GM06990 (cell line): ENCODE data around the gene SLAMF7.
"Not testable (repeated sequence)": the region's sequence is repeated elsewhere in the genome, so short reads cannot be mapped to it uniquely, and the experiment has no call there.

ENCODE experiments used
- DNase-seq: peaks from one replicate; pipeline ENCODE4 v3.0.0-alpha.2; 2011; ENCODE audit not compliant: insufficient read length; ENCODE audit errors: extremely low read depth
- H3K27me3 ChIP-seq: replicated peaks from 2 replicates; pipeline ENCODE4 v1.6.0; 2011; ENCODE audit warnings: low read length; ENCODE audit not compliant: control insufficient read depth, insufficient read depth
- H3K36me3 ChIP-seq: 2 replicates; pipeline ENCODE4 v1.5.1; 2011; ENCODE audit warnings: low read length; ENCODE audit not compliant: control insufficient read depth, insufficient read depth
- H3K4me3 ChIP-seq: replicated peaks from 2 replicates; pipeline ENCODE4 v1.5.1; 2011; ENCODE audit warnings: low read depth, mild to moderate bottlenecking, control low read depth, low read length
- TF ChIP-seq, protein P1 (sequence below): IDR thresholded peaks from 2 replicates; pipeline ENCODE4 v1.5.1; 2011; ENCODE audit warnings: low read length, control low read depth, mild to moderate bottlenecking, inconsistent platforms; ENCODE audit not compliant: insufficient read depth, poor library complexity, severe bottlenecking

Gene SLAMF7

DNA sequence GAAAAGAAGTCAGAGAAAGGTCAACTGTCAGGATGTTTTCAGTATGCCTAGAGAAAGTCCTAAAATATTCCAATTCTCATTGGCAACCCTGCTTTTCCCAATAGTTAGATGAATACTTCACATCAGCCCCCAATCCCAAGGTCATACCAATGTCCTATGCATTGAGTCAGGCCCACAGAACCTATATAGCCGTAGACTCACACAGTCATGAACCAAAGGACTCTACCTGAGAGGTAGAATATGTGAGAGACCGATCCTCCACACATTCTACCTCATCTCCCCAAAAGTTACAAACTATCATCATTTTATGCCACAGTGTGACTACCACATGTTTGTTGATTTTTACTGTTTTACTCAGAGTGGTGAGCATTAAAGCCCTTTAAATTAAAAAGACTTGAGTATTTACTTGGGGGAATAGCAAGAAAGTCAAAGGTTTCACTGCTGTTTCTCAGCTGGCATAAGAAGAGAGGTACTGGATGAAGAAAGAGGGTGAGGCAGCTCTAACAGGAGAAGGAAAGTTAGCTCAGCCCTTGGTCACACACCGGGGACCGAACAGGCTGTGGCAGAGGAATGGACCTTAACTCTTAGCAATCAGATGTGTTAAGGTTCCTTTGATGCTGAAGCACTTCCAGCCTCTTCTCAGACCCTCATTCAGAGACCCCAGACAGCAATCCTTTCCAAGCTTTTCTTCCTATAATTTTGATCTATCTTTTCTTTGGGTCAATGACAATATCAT is 28.4 kb upstream of the SLAMF7 start:
- DNase-seq: no peak
- Histone ChIP-seq H3K27me3 (no peaks in the 10 kb centered on the region), H3K36me3 (peaks cover 5% of the 10 kb centered on the region), H3K4me3 (peak overlapping the region; percentile 98)
- TF ChIP-seq, protein P1, sequence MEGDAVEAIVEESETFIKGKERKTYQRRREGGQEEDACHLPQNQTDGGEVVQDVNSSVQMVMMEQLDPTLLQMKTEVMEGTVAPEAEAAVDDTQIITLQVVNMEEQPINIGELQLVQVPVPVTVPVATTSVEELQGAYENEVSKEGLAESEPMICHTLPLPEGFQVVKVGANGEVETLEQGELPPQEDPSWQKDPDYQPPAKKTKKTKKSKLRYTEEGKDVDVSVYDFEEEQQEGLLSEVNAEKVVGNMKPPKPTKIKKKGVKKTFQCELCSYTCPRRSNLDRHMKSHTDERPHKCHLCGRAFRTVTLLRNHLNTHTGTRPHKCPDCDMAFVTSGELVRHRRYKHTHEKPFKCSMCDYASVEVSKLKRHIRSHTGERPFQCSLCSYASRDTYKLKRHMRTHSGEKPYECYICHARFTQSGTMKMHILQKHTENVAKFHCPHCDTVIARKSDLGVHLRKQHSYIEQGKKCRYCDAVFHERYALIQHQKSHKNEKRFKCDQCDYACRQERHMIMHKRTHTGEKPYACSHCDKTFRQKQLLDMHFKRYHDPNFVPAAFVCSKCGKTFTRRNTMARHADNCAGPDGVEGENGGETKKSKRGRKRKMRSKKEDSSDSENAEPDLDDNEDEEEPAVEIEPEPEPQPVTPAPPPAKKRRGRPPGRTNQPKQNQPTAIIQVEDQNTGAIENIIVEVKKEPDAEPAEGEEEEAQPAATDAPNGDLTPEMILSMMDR: no peak

DNA sequence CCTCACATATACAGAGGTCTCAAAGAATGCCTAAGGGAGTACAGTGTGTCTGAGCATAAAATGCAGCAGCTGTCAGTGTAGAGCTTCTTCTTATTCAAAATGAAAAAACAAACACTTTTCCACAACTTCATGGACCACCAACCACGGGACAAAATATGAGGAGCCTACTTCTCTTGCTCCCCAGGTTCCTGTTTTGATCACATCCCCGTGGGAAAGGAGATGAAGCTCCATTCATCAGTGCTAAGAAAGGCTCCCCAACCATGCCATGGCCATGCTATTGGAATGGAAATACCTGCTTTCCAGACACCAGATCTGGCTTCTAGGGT is 27.8 kb upstream of the SLAMF7 start:
- H3K27me3 ChIP-seq: no peaks in the 10 kb centered on the region
- TF ChIP-seq, protein P1: no peak

DNA sequence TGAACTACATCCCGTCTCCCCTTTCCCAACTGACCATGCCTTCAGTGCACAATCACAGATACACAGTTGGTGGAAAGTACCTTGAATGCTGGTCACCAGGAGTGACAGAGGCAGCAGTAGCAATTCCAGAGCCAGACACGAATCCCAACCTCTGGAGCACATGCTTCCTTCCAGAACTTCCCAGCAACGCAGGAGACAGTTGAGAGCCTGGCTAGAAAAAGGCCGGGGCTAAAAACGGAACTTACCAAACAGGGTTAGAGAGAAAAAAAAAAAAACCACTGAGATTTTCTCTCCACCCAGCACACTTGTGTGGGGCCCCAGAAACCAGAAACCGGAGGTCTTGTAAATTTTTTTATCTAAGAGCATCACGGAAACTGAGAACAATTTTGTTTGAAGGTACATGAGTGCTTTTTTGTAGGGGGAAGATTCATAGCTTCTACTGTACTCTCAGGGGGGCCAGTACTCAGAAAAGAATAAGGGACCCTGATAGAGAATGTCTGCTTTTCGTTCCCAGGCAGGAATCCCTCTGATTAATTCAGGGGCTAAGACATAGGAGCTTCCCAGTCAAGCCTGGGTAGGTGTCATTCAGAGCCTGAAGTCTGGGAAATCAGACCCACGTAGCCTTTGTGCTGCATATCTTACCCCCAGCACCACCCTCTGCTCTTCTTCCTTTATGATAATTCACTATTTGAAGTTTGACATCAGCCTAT is 27.3 kb upstream of the SLAMF7 start, which contains the start of gene CD48:
Gene CD48, minus strand, starts transcription at position 221 of the 710 bp plus-strand sequence. Its CDS starts 59 bp downstream, at position 162.
- no peaks in the 10 kb centered on the region for H3K27me3 ChIP-seq
- H3K4me3 ChIP-seq: peak within 1 kb of the TSS; percentile 98
- H3K36me3 ChIP-seq: peaks cover 5% of the 10 kb centered on the region
- peak; percentile 72 for DNase-seq
- TF ChIP-seq, protein P1: no peak

More for the DNA sequence above, 27.8 kb upstream of the SLAMF7 start:
- H3K36me3 ChIP-seq: peaks cover 5% of the 10 kb centered on the region
- peak overlapping the region; percentile 98 for H3K4me3 ChIP-seq
- DNase-seq: no peak

DNA sequence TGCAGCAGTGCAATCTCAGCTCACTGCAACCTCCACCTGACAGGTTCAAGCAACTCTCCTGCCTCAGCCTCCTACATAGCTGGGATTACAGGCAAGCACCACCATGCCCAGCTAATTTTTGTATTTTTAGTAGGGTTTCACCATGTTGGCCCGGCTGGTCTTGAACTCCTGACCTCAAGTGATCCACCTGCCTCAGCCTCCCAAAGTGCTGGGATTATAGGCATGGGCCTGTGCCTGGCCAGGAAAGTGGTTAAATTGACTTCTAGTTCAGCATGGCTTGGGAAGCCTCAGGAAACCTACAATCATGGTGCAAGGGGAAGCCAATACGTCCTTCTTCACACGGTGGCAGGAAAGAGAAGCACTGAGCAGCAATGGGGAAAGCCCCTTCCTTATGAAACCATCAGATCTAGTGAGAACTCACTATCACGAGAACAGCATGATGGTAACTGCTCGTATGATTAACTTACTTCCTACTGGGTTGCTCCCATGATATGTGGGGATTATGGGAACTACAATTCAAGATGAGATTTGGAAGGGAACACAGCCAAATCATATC is 26.4 kb upstream of the SLAMF7 start:
- peak overlapping the region; percentile 98 for H3K4me3 ChIP-seq
- H3K36me3 ChIP-seq, H3K27me3 ChIP-seq: not testable (repeated sequence)
- peak; percentile 66 for DNase-seq

DNA sequence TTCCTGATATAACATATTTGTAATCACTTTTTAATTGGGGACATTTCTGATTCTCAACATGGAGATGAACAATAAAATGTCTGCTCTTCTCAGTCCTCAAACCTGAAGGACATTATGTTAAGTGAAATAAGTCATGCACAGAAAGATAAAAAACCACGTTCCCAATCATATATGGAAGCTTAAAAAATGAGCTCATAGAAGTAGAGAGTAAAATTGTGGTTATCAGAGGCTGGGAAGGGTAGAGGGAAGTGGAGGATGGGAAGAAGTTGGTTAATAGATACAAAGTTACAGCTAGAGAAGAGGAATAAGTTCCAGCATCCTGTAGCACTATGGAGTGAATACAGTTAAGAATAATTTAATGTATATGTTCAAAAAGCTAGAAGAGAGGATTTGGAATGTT is 25.9 kb upstream of the SLAMF7 start:
- TF ChIP-seq, protein P1: no peak
- no peak overlapping the region for H3K4me3 ChIP-seq
- H3K27me3 ChIP-seq: no peaks in the 10 kb centered on the region
- peaks cover 2% of the 10 kb centered on the region; the same call in 1 of the 2 replicates for H3K36me3 ChIP-seq
- DNase-seq: no peak

DNA sequence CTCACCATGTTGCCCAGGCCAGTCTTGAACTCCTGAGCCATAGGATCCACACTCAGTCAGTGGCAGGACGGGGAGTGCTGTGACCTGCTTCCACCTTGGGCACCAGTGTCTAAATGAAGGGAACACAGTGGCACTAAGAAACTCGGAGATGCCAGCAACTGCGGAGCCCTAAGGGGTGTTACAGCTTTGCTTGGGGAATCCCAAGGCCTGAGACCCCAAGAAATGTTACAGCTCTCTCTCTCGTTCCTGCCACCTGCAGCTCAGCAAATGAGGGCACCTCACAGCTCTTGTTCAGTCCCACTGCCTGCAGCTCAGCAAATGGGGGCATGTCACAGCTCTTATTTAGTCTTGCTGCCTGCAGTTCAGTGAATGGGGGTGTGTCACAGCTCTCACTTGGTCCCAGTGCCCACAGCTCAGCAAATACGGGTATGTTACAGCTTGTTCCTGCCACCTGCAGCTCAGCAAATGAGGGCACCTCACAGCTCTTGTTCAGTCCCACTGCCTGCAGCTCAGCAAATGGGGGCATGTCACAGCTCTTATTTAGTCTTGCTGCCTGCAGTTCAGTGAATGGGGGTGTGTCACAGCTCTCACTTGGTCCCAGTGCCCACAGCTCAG is 24.9 kb upstream of the SLAMF7 start:
- H3K36me3 ChIP-seq, DNase-seq, H3K27me3 ChIP-seq, H3K4me3 ChIP-seq: not testable (repeated sequence)
